Germinal center (tissue), 1 donor: ENCODE measurements around the gene CIBAR2.

ENCODE experiments used
- DNase-seq: peaks from one replicate; pipeline ENCODE4 v3.0.0; 2012; ENCODE audit warnings: mixed read lengths, low spot score

CIBAR2 gene

GRCh38 chr16:85083051-85083639, 29.1 kb downstream of the CIBAR2 start:
- DNase-seq, result no peak

GRCh38 chr16:85082173-85083050, 29.9 kb downstream of the CIBAR2 start:
- DNase-seq, result no peak

GRCh38 chr16:85081765-85082164, 30.5 kb downstream of the CIBAR2 start:
- no peak for DNase-seq

- no peak for DNase-seq
Measured at GRCh38 chr16:85081038-85081437, 31.2 kb downstream of the CIBAR2 start.

- no peak for DNase-seq
Measured at GRCh38 chr16:85079785-85080570, 32.3 kb downstream of the CIBAR2 start.

- no peak for DNase-seq
Measured at GRCh38 chr16:85078952-85079351, 33.3 kb downstream of the CIBAR2 start.

GRCh38 chr16:85078226-85078625, 34.0 kb downstream of the CIBAR2 start:
- DNase-seq, result no peak

GRCh38 chr16:85077576-85078125, 34.6 kb downstream of the CIBAR2 start:
- DNase-seq, result no peak

- no peak for DNase-seq
Measured at GRCh38 chr16:85077039-85077438, 35.2 kb downstream of the CIBAR2 start.

GRCh38 chr16:85075236-85075924, 36.9 kb downstream of the CIBAR2 start:
- no peak for DNase-seq

GRCh38 chr16:85074225-85074914, 37.9 kb downstream of the CIBAR2 start:
- DNase-seq, result no peak

GRCh38 chr16:85072947-85073346, 39.3 kb downstream of the CIBAR2 start:
- DNase-seq, result no peak

- DNase-seq, result no peak
Measured at GRCh38 chr16:85072076-85072860, 40.0 kb downstream of the CIBAR2 start.

- no peak for DNase-seq
Measured at GRCh38 chr16:85069171-85069570, 43.1 kb downstream of the CIBAR2 start.

GRCh38 chr16:85068746-85069145, 43.5 kb downstream of the CIBAR2 start:
- no peak for DNase-seq

GRCh38 chr16:85067426-85067825, 44.8 kb downstream of the CIBAR2 start:
- DNase-seq, result no peak

- DNase-seq, result no peak
Measured at GRCh38 chr16:85067024-85067423, 45.2 kb downstream of the CIBAR2 start.

GRCh38 chr16:85066346-85066885, 45.9 kb downstream of the CIBAR2 start:
- DNase-seq, result no peak

GRCh38 chr16:85065099-85065498, 47.2 kb downstream of the CIBAR2 start:
- DNase-seq, result no peak

- no peak for DNase-seq
Measured at GRCh38 chr16:85064186-85064585, 48.1 kb downstream of the CIBAR2 start.
